SH-SY5Y (cell line): Measurements from ENCODE around the gene KCND2.

Source experiments
- GATA2 ChIP-seq: IDR thresholded peaks from 2 replicates; pipeline ENCODE4 v1.6.1; 2011; ENCODE audit warnings: mild to moderate bottlenecking, low read depth, low read length
- GATA3 ChIP-seq: IDR thresholded peaks from 2 replicates; pipeline ENCODE4 v1.6.1; 2011; ENCODE audit warnings: low read depth, mild to moderate bottlenecking, low read length, moderate library complexity

DNA sequence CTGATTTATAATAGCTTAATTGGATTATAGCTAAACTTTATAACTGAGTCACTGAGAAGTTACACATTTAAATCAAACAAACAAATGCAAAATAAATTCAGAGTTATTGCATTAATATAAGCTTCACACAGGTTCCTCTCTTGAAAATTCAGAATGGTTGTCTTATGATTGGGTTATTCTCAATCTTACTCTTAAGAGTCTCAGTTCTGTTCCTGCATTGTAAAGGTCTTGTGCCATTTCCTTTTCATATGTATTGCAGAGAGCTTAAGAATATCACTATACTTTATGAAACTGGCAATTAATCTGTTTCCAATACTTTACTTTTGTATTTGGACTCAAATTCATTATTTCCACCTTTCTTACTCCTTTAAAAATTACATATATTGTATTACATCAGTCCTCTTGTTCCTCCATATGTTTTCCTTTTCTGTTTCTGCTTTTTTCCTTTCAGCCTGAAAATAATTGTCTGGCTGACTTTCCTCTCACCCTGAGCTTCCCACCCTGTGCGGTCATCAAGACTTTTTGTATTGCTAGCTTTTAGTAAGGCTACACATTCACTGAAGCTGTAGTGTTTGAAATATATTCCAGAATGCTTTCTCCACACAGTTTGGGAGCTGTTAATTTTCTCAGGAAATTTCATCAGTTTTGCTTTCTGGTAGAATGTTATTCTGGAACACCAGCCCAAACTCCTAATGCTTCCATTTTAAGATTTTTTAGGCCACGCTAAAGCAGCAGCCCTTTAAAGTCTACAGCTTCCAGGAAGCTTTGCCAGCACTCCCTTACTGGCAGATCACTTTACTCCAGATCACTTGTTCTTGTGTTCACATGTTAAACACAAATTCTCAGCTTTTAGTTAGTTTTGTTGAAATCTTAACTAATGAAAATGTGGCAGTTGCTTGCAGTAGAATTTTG, 139.4 kb downstream of the KCND2 start:
- TF ChIP-seq GATA3 (no peak), GATA2 (no peak)
